GM10266 (cell line): Measurements from ENCODE around the gene SMAD3.

ENCODE experiments used
- DNase-seq: peaks from one replicate; pipeline ENCODE4 v3.0.0; 2012; ENCODE audit errors: extremely low spot score
- CTCF ChIP-seq: IDR thresholded peaks from 2 replicates; pipeline ENCODE4 v1.5.1; 2012; ENCODE audit warnings: mild to moderate bottlenecking, low read depth; ENCODE audit not compliant: control insufficient read depth, insufficient read depth; ENCODE audit errors: missing control alignments

The SMAD3 gene

GRCh38 chr15:67154249-67154648 lies 88.8 kb downstream of the SMAD3 start:
- no peak for DNase-seq
- TF ChIP-seq CTCF = no peak

GRCh38 chr15:67156426-67156825 lies 91.0 kb downstream of the SMAD3 start:
- TF ChIP-seq CTCF = no peak
- no peak for DNase-seq

GRCh38 chr15:67156834-67157233 lies 91.4 kb downstream of the SMAD3 start:
- no peak for DNase-seq

GRCh38 chr15:67157521-67158252 lies 92.3 kb downstream of the SMAD3 start:
- no peak for TF ChIP-seq CTCF
- no peak for DNase-seq

More at GRCh38 chr15:67156834-67157233, 91.4 kb downstream of the SMAD3 start:
- no peak for TF ChIP-seq CTCF

GRCh38 chr15:67158367-67158766 lies 93.0 kb downstream of the SMAD3 start:
- DNase-seq = no peak
- no peak for TF ChIP-seq CTCF

GRCh38 chr15:67161412-67161811 lies 96.0 kb downstream of the SMAD3 start:
- no peak for DNase-seq
- no peak for TF ChIP-seq CTCF

GRCh38 chr15:67161881-67162280 lies 96.5 kb downstream of the SMAD3 start:
- no peak for TF ChIP-seq CTCF
- no peak for DNase-seq
